Gastroesophageal sphincter (tissue), 4 donors: ENCODE data around the gene PRR12. TPM values are rescaled to one million over a fixed set of nuclear protein-coding genes. Genes with fewer than 3 reads are reported as not detected.

ENCODE experiments used
- ATAC-seq: fragments of 150-250 bp; one replicate; pipeline ENCODE4 v1.9.1; 2016; ENCODE audit warnings: mild to moderate bottlenecking, moderate library complexity
- H3K27ac ChIP-seq, 4 donors: fragments of 200-600 bp; sonication (generic) in 3 of 4; 1 replicate in 3 of 4; 2 replicates in 1 of 4; pipeline ENCODE4 v1.5.1; 2016 to 2019
- H3K27me3 ChIP-seq: fragments of 200-600 bp; sonication (generic); one replicate; pipeline ENCODE4 v1.5.1; 2019
- H3K36me3 ChIP-seq, 2 donors: fragments of 200-600 bp; sonication (generic); one replicate each; pipeline ENCODE4 v1.5.1; 2019; ENCODE audit warnings: control low read depth in 1 of 2
- H3K4me1 ChIP-seq, 3 donors: fragments of 200-600 bp; sonication (generic); 1 replicate in 2 of 3; 2 replicates in 1 of 3; pipeline ENCODE4 v1.5.1; 2016 to 2019; ENCODE audit warnings: control low read depth in 2 of 3
- H3K4me3 ChIP-seq, 2 donors: fragments of 200-600 bp; sonication (generic); one replicate each; pipeline ENCODE4 v1.5.1; 2019; ENCODE audit warnings: mild to moderate bottlenecking in 1 of 2, moderate library complexity in 1 of 2
- H3K9me3 ChIP-seq, 3 donors: fragments of 200-600 bp; sonication (generic); one replicate each; pipeline ENCODE4 v1.5.1; 2017 to 2019; ENCODE audit warnings: control low read depth in 2 of 3
- EP300 ChIP-seq: sonication (generic); formaldehyde crosslinking; IDR thresholded peaks from one replicate; pipeline ENCODE4 v1.6.1; 2017; ENCODE audit warnings: antibody characterized with exemption, mild to moderate bottlenecking
- POLR2A ChIP-seq, 2 donors: fragments of 450-650 bp; IDR thresholded peaks; one replicate each; pipeline ENCODE4 v1.6.1; 2017; ENCODE audit warnings: antibody characterized with exemption in 2 of 2, mild to moderate bottlenecking in 2 of 2, moderate library complexity in 1 of 2
- POLR2AphosphoS5 ChIP-seq: sonication (generic); formaldehyde crosslinking; IDR thresholded peaks from one replicate; pipeline ENCODE4 v1.6.1; 2017; ENCODE audit warnings: antibody characterized with exemption
- WGBS, 2 donors: methylation state at CpG; one replicate each; pipeline ENCODE4 v1.1.5; 2018; ENCODE audit warnings: low coverage in 1 of 2; 5-methylcytosine and 5-hydroxymethylcytosine counted together
- total RNA-seq, 4 donors: library from RNA; depleted of rRNA; stranded (reverse); fragments of >200 nt; gene quantifications; one replicate each; pipeline ENCODE4 v1.1.0, GENCODE V29; 2016
- TF ChIP-seq, protein P1 (sequence below), 4 experiments: fragments of 200-600 bp in 2 of 4; fragments of 450-650 bp in 2 of 4; sonication (generic) in 1 of 4; IDR thresholded peaks; one replicate each; pipeline ENCODE4 v1.5.1; 2017 to 2019; ENCODE audit warnings: antibody characterized with exemption in 4 of 4, mild to moderate bottlenecking in 2 of 4, moderate library complexity in 2 of 4

Gene PRR12
- total RNA-seq, 4 donors from 2014 or later = 9.3 to 24.1 (median 14.8) TPM

DNA sequence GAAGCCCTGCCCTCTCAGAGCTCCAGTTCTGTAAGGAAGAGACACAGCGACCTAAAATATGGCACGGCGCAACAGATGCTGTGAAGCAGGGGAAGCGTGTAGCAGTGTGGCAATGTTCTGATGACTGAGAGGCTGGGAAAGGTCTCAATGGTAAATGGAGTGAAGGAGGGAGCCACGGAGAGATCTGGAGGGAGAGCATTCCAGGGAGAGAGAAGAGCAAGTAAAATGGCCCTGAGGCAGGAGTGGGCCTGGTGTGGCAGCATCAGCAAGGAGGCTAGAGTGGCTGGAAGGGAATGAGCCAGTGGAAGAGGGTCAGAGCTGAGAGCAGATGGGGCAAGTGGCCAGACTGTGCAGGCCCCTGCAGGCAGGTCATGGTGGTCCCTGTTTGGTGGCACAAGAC lies 46.8 kb upstream of the PRR12 start:
- no peak for ATAC-seq
- 78 to 82% methylated on average over 2 to 5 of the region's 5 CpGs for WGBS, 2 donors
- no peaks in the 10 kb centered on the region for H3K27me3 ChIP-seq
- TF ChIP-seq, protein P1, sequence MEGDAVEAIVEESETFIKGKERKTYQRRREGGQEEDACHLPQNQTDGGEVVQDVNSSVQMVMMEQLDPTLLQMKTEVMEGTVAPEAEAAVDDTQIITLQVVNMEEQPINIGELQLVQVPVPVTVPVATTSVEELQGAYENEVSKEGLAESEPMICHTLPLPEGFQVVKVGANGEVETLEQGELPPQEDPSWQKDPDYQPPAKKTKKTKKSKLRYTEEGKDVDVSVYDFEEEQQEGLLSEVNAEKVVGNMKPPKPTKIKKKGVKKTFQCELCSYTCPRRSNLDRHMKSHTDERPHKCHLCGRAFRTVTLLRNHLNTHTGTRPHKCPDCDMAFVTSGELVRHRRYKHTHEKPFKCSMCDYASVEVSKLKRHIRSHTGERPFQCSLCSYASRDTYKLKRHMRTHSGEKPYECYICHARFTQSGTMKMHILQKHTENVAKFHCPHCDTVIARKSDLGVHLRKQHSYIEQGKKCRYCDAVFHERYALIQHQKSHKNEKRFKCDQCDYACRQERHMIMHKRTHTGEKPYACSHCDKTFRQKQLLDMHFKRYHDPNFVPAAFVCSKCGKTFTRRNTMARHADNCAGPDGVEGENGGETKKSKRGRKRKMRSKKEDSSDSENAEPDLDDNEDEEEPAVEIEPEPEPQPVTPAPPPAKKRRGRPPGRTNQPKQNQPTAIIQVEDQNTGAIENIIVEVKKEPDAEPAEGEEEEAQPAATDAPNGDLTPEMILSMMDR (IDR thresholded peaks at IDR 0.05) = no peak
- no peak for TF ChIP-seq POLR2A (IDR thresholded peaks at IDR 0.05)
- no peak for TF ChIP-seq POLR2AphosphoS5
- TF ChIP-seq EP300 = no peak
- H3K4me3 ChIP-seq = no peak overlapping the region
- peaks cover 0 to 10% of the 10 kb centered on the region in 2 donors for H3K36me3 ChIP-seq
- no peak overlapping the region for H3K27ac ChIP-seq
- H3K4me1 ChIP-seq = peaks cover 0 to 11% (median 3%) of the 10 kb centered on the region in 3 donors
- no peaks in the 10 kb centered on the region for H3K9me3 ChIP-seq

DNA sequence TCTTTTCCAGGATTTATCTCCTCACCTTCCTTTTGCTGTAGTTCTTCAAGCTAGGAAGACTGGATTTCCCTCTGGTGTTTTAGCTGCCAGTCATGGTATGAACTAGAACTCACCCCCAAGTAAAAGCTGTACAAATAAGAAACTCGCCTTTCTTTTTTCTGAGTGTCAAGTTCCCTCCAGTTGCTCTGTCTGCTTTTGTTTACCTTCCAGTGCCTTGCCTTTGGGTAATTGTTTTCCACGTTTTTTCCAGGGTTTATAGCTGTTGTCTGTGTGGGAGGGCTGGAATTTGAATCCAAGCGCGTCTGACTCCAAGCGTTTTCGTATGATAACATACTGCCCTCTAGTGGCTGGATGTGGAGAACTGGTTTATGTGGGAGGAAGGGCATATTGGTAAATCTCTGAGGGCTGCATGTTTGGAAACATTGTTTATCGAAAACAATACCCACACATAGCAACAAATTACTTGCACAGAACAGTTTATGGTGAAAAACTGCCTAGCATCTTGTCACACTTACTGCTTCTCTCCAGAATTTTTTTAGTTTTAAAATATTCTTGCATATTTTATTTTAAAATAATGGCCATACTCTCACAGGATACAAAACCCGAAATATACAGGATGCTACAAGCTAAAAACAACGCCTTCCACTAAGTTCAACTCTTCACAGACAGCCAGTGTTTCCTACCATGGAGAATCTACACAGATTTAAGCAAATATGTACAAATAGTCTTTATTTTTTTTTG lies 44.0 kb upstream of the PRR12 start:
- Histone ChIP-seq H3K4me3 (no peak overlapping the region), H3K9me3 (no peaks in the 10 kb centered on the region), H3K27me3 (no peaks in the 10 kb centered on the region), H3K27ac (no peak overlapping the region), H3K4me1 (peaks cover 0 to 11% (median 3%) of the 10 kb centered on the region in 3 donors), H3K36me3 (peaks cover 0 to 4% of the 10 kb centered on the region in 2 donors)
- TF ChIP-seq, protein P1 (IDR thresholded peaks at IDR 0.05) = peak in 3 of 4 experiments; percentile 86 to 94 (median 90)
- TF ChIP-seq POLR2AphosphoS5 (peak; percentile 31), EP300 (no peak), POLR2A (IDR thresholded peaks at IDR 0.05) (no peak)
- ATAC-seq = peak; percentile 84
- WGBS, 2 donors = 4 to 10% methylated on average over 9 of the region's 9 CpGs

DNA sequence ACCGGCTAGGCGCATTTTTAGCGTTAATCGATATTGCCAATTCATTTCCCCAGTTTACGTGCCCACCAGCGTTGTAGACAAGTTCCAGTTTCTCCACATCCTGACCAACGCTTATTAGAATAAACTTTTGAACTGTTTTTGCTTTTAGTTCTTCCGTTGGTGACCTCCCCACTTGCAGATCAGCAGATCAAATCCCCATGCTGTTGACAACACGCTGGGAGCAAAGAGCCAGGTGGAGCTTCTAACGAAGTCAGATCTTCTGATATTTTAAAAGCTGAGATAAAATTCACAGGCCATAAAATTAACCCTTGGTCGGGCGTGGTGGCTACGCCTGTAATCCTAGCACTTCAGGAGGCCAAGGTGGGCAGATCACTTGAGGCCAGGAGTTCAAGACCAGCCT lies 41.9 kb upstream of the PRR12 start:
- H3K27me3 ChIP-seq = no peaks in the 10 kb centered on the region
- peaks cover 0 to 11% (median 3%) of the 10 kb centered on the region in 3 donors for H3K4me1 ChIP-seq
- no peak overlapping the region for H3K4me3 ChIP-seq
- no peak for ATAC-seq
- H3K36me3 ChIP-seq = peaks cover 0 to 9% of the 10 kb centered on the region in 2 donors
- WGBS, 2 donors = 67 to 75% methylated on average over 4 to 11 of the region's 13 CpGs
- H3K9me3 ChIP-seq = no peaks in the 10 kb centered on the region
- TF ChIP-seq, protein P1 (IDR thresholded peaks at IDR 0.05) = no peak
- no peak for TF ChIP-seq EP300
- TF ChIP-seq POLR2A (IDR thresholded peaks at IDR 0.05) = no peak
- TF ChIP-seq POLR2AphosphoS5 = no peak
- H3K27ac ChIP-seq = no peak overlapping the region

DNA sequence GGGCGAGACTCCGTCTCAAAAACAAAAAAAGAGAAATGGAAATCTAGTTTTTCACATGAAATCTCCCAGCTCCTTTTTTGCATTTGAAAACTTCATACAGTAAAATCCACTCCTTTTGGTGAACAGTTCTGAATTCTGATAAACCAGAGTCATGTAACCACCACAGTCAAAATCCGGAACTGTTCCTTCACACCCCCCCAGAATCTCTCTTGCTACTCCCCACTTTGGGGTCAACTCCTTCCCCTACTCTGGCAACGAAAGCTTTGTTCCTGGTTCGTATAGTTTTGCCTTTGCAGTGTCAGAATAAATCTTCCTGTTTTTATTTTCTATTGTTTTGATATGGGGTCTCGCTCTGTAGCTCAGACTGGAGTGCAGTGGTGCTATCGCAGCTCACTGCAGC lies 39.5 kb upstream of the PRR12 start:
- H3K4me3 ChIP-seq = no peak overlapping the region
- H3K27ac ChIP-seq = no peak overlapping the region
- no peak for ATAC-seq
- peaks cover 0 to 20% (median 3%) of the 10 kb centered on the region in 3 donors for H3K4me1 ChIP-seq
- 83 to 90% methylated on average over 4 to 7 of the region's 7 CpGs for WGBS, 2 donors
- no peaks in the 10 kb centered on the region for H3K9me3 ChIP-seq
- no peaks in the 10 kb centered on the region for H3K27me3 ChIP-seq
- TF ChIP-seq POLR2A (IDR thresholded peaks at IDR 0.05) (no peak), EP300 (no peak), POLR2AphosphoS5 (no peak)
- TF ChIP-seq, protein P1 (IDR thresholded peaks at IDR 0.05) = no peak
- peaks cover 0 to 32% of the 10 kb centered on the region in 2 donors for H3K36me3 ChIP-seq

DNA sequence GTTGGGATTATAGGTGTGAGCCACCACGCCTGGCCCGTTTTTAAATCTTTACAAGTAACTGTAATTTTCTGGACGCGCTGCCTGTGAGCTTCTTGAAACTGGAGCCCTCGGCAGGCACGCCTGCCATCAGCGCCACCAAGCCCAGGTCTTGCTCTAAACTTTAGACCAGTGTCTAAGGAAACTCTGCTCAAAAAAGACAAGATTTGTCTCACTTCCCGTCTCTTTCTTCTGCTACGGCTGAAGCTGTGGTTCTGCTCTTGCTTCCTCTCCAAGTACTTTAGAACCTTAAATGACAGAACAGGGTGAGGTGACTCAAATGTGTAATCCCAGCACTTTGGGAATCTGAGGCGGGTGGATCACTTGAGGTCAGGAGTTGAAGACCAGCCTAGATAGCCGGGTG lies 38.2 kb upstream of the PRR12 start:
- Histone ChIP-seq H3K27ac (no peak overlapping the region), H3K27me3 (no peaks in the 10 kb centered on the region), H3K4me3 (no peak overlapping the region), H3K9me3 (no peaks in the 10 kb centered on the region), H3K4me1 (peaks cover 0 to 15% (median 0%) of the 10 kb centered on the region in 3 donors), H3K36me3 (peaks cover 0 to 45% of the 10 kb centered on the region in 2 donors)
- no peak for ATAC-seq
- 85 to 93% methylated on average over 3 to 11 of the region's 11 CpGs for WGBS, 2 donors
- TF ChIP-seq, protein P1 (IDR thresholded peaks at IDR 0.05) = no peak
- TF ChIP-seq EP300 (no peak), POLR2A (IDR thresholded peaks at IDR 0.05) (no peak), POLR2AphosphoS5 (no peak)
